Endothelial cell (in vitro differentiated cells): ENCODE measurements around the gene LRCH2. TPM values are rescaled to one million over a fixed set of nuclear protein-coding genes. Genes with fewer than 3 reads are reported as not detected.

ENCODE experiments used
- DNase-seq: peaks from one replicate; pipeline ENCODE4 v3.0.0; 2021; ENCODE audit warnings: low spot score
- H3K27ac Mint-ChIP-seq: one replicate; pipeline ENCODE4 v1.8.0; 2021; ENCODE audit warnings: mixed read lengths, inconsistent platforms; ENCODE audit not compliant: unreplicated experiment
- H3K27me3 Mint-ChIP-seq: one replicate; pipeline ENCODE4 v1.8.0; 2021; ENCODE audit warnings: mild to moderate bottlenecking, moderate library complexity, mixed read lengths, inconsistent platforms; ENCODE audit not compliant: unreplicated experiment
- H3K36me3 Mint-ChIP-seq: one replicate; pipeline ENCODE4 v1.8.0; 2021; ENCODE audit warnings: mild to moderate bottlenecking, low read depth, mixed read lengths, inconsistent platforms; ENCODE audit not compliant: unreplicated experiment
- H3K4me1 Mint-ChIP-seq: one replicate; pipeline ENCODE4 v1.8.0; 2021; ENCODE audit warnings: mild to moderate bottlenecking, mixed read lengths, inconsistent platforms; ENCODE audit not compliant: unreplicated experiment
- H3K4me3 Mint-ChIP-seq: one replicate; pipeline ENCODE4 v1.8.0; 2021; ENCODE audit warnings: mild to moderate bottlenecking, mixed read lengths, inconsistent platforms; ENCODE audit not compliant: unreplicated experiment
- H3K9me3 Mint-ChIP-seq: one replicate; pipeline ENCODE4 v1.8.0; 2021; ENCODE audit warnings: mixed read lengths, inconsistent platforms; ENCODE audit not compliant: unreplicated experiment
- total RNA-seq: library from RNA; stranded (reverse); fragmentation: NEBNext Ultra II Directional; extraction: Animal tissue kit (Norgen Biotek cat#: 25700); gene quantifications from one replicate; pipeline ENCODE4 v1.2.1, GENCODE V29; 2021; ENCODE audit not compliant: unreplicated experiment
- TF ChIP-seq, protein P1 (sequence below): fragments of 200-600 bp; sonication (generic); IDR thresholded peaks from one replicate; pipeline ENCODE4 v1.5.0; 2021; ENCODE audit warnings: antibody characterized with exemption; ENCODE audit not compliant: unreplicated experiment

LRCH2 gene
- total RNA-seq, 1 donor from 2014 or later = 3.7 TPM

DNA sequence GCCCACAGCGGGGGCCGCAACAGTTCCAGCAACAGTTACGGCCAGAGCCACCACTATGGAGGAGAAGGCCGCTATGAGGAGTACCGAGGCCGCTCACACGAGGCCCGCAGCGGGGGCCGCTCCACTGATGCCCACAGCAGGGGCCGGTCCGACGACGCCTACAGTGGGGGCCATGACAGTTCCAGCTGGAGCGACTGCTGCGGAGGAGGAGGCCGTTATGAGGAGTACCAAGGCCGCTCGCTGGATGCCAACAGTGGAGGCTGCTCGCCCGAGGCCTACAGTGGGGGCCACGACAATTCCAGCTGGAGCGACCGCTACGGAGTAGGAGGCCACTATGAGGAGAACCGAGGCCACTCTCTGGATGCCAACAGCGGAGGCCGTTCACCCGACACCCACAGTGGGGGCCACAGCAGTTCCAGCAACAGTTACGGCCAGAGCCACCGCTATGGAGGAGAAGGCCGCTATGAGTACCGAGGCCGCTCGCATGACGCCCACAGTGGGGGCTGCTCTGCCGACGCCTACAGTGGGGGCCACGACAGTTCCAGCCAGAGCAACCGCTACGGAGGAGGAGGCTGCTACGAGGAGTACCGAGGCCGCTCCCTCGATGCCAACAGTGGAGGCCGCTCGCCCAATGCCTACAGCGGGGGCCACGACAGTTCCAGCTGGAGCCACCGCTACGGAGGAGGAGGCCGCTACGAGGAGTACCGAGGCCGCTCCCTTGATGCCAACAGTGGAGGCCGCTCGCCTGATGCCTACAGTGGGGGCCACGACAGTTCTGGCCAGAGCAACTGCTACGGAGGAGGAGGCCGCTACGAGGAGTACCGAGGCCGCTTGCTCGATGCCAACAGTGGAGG, 43.0 kb downstream of the LRCH2 start:
- Mint-ChIP-seq H3K36me3 (peaks cover 6% of the 10 kb centered on the region), H3K27me3 (no peaks in the 10 kb centered on the region), H3K4me3 (no peak overlapping the region), H3K27ac (no peak overlapping the region), H3K9me3 (no peaks in the 10 kb centered on the region), H3K4me1 (no peaks in the 10 kb centered on the region)
- TF ChIP-seq, protein P1, sequence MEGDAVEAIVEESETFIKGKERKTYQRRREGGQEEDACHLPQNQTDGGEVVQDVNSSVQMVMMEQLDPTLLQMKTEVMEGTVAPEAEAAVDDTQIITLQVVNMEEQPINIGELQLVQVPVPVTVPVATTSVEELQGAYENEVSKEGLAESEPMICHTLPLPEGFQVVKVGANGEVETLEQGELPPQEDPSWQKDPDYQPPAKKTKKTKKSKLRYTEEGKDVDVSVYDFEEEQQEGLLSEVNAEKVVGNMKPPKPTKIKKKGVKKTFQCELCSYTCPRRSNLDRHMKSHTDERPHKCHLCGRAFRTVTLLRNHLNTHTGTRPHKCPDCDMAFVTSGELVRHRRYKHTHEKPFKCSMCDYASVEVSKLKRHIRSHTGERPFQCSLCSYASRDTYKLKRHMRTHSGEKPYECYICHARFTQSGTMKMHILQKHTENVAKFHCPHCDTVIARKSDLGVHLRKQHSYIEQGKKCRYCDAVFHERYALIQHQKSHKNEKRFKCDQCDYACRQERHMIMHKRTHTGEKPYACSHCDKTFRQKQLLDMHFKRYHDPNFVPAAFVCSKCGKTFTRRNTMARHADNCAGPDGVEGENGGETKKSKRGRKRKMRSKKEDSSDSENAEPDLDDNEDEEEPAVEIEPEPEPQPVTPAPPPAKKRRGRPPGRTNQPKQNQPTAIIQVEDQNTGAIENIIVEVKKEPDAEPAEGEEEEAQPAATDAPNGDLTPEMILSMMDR = no peak
- DNase-seq = no peak

DNA sequence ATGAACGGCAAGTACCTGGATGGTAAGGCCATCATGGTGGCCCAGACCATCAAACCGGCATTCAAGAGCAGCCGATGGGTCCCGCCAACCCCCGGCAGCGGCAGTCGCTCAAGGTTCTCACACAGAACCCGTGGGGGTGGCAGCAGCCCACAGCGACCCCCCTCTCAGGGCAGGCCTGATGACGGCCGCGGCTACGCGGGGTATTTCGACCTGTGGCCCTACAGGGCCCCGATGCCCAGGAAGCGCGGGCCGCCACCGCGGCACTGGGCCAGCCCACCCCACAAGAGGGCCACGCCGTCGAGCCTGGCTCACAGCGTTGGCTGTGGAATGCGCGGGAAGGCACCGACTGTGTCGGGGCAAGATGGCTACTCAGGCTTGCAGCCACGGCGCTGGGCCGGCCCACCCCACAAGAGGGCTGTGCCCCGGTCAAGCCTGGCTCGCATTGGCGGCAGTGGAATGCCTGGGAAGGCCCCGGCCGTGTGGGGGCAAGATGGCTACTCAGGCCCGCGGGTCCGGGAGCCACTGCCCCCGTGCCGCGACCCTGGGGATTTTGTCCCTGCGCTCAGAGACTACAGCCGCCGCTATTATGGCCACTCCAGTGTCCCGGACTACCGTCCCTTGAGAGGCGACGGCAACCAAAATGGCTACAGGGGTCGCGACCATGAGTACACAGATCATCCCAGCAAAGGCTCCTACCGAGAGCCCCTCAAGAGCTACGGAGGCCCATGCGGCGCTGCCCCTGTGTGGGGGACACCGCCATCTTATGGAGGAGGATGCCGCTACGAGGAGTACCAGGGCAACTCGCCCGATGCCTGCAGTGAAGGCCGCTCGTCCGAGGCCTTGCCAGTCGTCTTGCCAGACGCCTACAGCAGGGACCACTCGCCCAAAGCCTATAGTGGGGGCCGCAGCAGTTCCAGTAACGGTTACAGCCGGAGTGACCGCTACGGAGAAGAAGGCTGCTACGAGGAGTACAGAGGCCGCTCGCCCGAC, 44.0 kb downstream of the LRCH2 start:
- Mint-ChIP-seq H3K4me3 (no peak overlapping the region), H3K27ac (no peak overlapping the region), H3K4me1 (no peaks in the 10 kb centered on the region), H3K36me3 (peaks cover 6% of the 10 kb centered on the region), H3K27me3 (no peaks in the 10 kb centered on the region), H3K9me3 (no peaks in the 10 kb centered on the region)
- TF ChIP-seq, protein P1 = no peak
- no peak for DNase-seq

DNA sequence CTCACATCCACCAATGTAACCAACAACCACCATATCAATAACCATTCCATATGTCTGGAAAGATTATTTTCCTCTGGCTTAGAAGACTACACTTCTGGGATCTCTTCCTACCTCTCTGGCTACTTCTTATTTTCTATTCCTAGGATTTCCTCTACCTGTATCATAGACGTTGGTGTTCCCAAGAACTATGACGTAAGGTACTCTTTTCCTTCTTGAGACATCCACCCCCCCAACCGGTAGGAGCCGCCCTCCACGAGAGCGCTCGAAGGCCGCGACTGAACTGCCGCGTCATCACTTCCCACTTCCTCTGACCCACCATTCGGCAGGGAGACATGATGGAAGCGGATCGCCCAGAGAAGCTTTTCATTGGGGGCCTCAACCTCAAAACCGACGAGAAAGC, 44.8 kb downstream of the LRCH2 start, which contains the start of gene RBMXL3:
Gene RBMXL3, plus strand, starts transcription at position 301 of the 400 bp plus-strand sequence. Its CDS starts 32 bp downstream, at position 333.
- Mint-ChIP-seq H3K27me3 (no peaks in the 10 kb centered on the region), H3K36me3 (peaks cover 6% of the 10 kb centered on the region), H3K27ac (no peak within 1 kb of the TSS), H3K9me3 (no peaks in the 10 kb centered on the region), H3K4me3 (no peak within 1 kb of the TSS), H3K4me1 (no peaks in the 10 kb centered on the region)
- DNase-seq = no peak
- TF ChIP-seq, protein P1 = no peak

DNA sequence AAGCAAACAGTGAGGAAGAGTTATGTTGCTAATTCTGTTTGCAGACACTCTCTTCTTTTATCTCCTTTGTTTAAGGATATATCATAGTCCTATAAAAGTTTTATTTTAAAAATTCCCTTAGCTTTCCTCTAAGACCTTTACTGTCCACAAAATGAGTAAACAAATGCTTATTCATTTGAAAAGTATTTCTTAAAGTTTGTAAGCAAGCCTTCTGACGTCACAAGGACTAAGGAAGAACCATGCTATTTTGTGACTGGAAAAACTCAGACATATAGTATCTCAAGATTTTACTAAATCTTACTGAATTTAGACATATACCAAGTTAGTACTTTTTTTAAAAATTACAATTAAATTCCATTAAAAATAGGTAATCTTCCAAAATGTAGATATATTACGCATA, 49.9 kb downstream of the LRCH2 start:
- H3K4me1 Mint-ChIP-seq = no peaks in the 10 kb centered on the region
- peaks cover 2% of the 10 kb centered on the region for H3K36me3 Mint-ChIP-seq
- no peak overlapping the region for H3K4me3 Mint-ChIP-seq
- no peaks in the 10 kb centered on the region for H3K9me3 Mint-ChIP-seq
- H3K27me3 Mint-ChIP-seq = no peaks in the 10 kb centered on the region
- no peak overlapping the region for H3K27ac Mint-ChIP-seq
- DNase-seq = no peak
- TF ChIP-seq, protein P1 = no peak
